HG02884 (cell line): ENCODE data around the gene CDK6.
A peak's percentile ranks its signal among the peaks of the same experiment; 100 is the strongest.

Source experiments
- ATAC-seq: cut with Tn5 transposase; IDR thresholded peaks from one replicate; pipeline ENCODE4 v1.9.1; 2021; ENCODE audit warnings: mild to moderate bottlenecking, moderate library complexity; ENCODE audit not compliant: unreplicated experiment

Gene CDK6

DNA sequence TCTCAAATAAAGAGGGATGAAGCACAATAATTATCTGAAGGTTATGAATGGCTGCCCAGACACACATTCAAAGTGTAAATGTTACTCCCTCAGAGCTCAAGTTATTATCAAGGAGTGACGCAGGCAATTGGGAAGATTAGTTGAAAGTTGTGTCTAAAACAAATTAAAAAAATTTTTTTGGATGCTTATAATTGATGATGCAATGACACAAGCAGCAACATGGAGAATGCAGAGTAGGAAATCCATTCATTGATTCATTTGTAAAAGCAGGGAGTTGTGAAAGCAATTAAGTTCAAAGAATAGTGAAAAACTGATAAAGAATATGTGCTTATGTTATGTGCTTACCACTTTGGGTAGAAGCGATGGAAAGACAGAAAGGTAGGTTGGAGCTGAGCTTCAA, 120.4 kb downstream of the CDK6 start:
- ATAC-seq = no peak

DNA sequence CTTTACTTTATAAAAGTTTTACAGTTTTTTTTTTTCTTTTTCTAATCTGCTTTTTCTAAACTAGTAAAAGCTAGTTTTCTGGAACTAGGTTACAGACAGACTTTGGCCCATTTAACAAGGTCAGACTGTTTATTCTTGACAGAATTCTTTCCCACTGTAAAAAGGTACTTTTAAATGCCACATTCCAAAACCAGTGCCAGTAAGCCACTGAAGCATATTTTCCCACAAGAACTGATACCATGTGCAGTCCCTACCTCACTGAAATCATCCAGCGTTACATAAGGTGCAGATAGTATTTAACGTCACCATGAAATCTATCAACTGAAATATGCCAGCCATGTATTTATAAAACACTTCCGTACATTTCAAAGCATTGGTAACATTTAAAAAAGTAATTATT, 121.6 kb downstream of the CDK6 start:
- no peak for ATAC-seq

DNA sequence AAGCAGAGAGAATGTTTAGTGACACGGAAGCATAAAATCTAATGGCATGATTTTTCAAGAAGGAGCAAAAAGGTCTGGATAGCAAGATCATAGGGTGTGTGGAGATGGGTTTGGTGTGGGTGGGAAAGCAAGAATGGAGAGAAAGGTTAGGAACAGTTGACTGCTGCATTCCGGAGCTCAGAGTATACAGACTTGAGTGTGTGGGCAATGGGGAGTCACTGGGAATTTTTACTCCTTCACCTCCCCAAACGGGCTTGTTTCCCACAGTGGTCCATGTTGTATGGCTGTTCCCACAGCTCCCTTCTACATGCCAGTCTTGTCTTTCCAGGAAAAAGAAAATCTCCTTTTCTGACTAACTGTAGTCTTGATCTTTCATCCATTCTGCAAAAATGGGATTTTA, 122.1 kb downstream of the CDK6 start:
- no peak for ATAC-seq

DNA sequence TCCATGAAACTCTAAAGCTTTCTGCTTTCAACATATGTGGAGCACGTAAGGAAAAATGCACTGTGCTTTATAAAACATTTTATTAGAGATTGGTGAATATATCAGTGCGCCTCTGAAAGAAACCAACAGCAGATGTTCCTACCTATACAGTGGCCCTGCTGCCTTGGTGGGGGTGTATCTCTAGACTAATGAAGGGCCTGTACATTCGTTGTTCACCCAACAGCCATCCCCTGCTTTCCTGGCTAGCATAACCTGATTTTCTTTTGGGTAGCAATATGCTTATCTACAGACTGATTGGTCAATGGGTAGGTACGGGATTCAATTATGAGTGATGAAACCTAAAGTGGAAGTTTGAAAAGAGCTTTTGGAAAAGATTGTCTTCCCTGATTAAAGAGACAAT, 126.5 kb downstream of the CDK6 start:
- ATAC-seq = no peak

DNA sequence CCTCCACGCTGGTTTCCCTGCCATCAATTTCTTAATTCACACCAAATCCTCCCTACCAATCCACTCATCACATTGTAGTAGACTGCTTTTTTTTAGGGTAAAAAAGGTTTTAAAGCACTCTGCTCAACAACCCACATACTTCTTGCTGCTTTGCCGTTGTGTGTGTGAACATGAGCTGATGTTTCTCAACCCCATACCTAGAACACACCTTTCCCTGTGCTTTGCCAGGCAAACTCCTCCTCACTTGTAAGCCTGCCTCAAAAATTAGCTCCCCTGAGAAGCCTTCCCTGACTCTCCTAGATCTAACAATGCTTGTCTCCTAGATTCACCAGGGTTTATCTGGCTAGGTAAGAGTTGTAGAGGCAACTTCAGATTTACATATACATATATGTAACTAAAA, 127.2 kb downstream of the CDK6 start:
- ATAC-seq = no peak

DNA sequence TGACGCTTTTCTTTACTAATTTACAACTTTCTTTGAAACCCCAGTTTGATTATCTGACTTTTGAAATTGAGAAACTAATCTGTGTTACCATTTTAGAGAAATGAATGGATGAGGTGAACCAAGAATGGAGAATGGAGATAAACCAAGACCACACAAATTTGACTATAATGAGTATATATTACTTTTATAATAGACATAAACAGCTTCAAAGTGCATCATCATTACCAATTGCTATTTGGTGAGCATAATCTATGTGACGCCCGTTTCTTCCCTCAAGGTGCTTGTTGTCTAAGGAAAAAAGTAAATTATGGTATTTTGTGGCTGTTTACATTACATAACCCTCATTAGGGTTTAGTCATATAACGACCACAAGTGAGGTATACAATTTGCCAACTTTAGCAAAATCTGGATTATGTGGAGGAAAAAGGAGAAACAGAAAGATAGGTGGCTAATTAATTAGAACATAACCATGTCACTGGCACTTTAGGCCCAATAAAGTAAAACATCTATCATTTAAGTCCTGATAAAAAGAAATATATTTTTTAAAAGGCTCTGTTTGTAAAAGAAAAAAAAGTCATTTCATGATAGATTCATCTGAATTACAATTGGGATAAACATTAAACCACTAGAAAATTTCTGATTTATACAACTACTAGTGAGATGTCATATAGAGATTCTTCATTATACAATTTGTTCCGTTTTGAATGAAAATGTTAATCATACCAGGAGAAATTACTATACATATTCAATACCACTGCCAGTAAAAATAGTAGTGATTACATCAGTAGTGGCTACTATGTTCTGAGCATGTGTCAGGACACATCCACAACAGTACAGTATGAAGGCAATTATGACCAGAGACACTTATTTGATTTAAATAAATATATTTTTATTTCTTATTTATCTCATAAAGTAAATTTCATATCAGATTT, 128.0 kb downstream of the CDK6 start:
- ATAC-seq = no peak

DNA sequence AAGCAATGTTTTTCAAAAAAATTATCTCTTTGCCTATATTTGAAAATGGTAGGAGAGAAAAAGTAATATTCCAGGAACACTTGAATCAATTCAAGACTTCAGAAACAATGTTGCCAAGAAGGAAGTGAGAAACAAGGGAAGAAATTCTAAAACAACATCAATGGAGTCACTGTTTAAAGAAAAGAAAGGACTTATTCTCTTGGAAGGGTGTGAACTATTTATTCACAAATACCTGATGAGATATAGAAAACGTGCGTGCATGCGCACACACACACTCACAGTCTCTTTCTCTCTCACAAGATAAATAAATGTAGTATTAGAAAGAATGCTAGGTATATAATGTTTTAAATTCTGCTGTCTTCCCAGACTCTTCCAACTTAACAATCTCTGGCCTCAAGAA, 128.9 kb downstream of the CDK6 start:
- ATAC-seq = no peak

DNA sequence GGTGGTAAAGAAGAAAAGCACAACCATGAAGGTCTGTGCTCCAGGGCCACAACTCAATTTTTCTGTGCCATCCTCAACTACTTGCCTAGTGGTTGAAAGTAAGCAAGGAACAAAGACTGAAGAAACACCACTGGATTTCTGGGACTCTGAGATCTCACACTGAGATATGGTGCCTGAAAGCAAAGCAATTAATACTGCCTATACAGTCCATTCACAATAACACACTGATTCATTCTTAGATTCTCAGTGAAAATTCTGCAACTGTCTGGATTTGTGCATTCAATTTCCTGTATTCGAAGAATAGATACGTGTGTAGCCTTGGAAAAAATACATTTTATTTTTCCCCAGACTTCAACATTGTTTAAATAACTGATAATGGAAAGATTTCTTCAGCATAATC, 129.8 kb downstream of the CDK6 start:
- no peak for ATAC-seq

DNA sequence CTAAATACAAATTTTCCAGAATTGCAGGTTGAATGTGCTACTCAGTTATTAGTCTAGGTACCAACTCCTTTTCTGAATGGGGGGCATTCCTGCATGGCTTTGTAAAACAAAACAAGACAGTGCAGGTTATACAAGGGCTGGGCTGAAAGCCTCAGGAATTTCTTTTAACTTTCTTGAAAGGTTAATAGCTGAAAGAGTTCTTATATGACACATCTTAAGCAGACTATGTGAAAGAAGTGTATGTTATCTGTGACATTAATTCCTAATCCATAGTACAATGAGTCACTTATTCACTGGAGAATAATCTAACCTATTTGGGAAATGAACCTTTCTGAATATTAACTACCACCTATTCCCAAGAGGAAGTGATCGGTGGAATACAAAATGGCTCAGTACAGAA, 130.5 kb downstream of the CDK6 start:
- ATAC-seq = no peak

DNA sequence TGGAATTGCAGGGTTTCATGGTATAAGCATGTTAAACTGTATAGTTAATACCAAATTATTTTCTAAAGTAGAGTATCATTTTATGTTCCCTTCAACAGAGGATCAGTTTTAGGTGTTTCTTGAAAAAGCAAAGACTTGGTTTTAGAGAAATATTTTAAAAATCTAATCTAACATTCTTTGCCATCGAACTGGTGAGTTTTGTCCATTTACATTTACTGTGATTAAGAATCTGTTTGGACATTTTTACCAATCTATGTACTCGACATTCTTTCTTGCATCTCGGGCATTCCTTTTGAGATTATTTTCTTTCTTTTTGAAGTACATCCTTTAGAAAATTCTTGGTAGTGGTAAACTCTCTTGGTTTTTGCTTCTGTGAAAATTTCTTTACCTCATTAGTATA, 131.5 kb downstream of the CDK6 start:
- ATAC-seq = no peak

DNA sequence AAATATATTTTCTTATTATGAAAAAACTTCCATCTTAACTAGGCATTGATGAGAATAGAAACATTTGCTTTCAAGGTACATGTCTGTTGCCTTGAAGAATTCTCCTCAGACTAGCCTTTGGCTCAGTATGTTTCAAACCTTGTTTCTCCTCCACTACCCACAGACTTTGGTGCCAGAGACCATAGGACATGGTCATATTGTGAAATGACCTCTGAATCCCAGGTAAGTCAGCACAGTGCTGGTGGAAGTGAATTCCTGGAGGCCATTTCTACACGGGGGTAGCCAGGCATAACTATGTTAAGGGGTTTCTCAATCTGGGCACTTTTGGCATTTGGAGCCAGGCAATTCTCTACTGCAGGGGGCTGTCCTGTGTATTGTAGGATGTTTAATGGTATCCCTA, 133.8 kb downstream of the CDK6 start:
- no peak for ATAC-seq

DNA sequence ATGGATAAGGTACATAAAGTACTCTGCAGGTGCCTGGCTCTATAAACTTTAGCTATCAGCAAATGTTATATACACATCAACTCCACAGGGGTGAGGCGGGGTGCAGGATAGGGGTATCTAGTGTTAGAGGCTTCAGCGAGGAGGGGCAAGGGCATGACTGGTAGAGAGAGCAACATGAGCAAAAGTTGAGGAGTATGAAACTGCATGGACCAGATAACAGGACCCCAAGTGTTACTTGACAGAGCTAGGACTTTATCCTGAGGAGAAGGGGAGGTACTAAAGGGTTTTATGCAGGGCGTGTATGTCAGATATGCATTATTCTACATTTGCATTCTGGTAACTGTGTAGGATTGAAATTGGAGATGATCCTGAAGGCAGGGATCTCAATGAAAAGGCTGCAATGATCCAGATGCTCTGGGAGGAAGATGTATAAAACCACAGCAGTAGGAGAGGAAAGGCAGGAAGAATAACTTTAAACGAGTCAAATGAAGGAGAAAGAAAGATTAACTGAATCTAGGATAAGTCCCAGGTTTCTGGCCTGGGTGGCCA, 136.3 kb downstream of the CDK6 start:
- ATAC-seq = no peak

DNA sequence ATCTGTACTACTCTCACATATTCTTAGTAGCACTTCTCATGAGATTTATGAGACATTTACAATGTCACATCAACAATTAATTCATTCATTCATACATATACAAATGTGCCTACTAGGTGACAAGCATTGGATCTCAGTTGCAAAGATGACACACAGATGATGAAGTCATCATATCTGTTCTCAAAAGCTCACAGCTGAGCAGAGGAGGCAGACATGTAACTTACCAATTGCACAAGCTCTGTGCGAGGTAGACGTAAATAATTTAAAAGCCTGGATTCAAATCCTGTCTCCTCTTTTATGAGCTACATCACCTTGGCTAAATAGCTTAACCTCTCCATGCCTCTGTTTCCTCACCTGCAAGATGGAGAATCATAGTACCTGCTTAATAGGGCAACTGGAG, 136.8 kb downstream of the CDK6 start:
- ATAC-seq = no peak

DNA sequence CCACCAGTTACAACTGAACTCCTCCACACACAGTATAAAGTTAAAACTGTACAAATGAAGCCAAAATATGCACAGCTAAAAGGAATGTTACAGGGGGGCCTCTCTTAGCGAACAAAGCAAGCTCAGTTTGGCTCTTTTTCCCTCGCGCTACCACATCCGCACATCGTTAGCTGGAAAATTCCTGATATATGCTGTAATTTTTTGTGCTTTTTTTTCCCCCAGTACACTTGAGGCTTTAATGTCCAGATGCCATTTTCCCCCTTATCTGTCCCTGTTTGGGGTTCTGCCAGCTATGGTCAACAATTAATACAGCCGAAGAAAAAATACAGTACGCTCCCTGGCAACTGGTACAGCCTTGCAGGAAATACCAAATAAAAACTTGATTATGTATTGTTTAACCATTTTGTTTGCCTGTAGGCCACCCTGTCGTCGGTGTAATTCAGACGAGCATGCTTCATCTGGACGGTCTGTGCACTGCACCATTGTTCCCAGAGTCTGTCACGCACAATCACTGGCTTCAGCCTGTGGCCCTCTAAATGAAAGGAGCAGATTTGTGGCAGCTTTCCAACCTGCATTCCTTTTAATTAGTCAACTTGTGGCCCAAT, 138.0 kb downstream of the CDK6 start:
- no peak for ATAC-seq

DNA sequence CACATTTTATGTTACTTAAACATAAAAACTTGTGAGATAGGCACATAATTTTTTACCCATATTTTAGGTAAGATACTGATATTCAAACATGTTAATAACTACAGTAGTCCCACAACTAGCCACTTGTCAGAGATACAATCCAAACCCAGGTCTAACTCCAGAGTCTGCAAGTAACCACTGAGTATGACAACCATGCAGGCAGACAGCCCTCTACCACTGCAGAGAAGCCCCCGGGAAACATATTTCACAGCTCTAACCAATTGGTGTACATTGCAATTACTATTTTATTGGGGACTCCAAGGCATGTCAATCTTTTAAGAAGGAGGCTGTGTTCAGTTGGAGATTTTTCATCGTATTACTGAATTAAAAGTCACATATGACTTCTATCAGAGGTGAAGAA, 139.0 kb downstream of the CDK6 start:
- no peak for ATAC-seq

DNA sequence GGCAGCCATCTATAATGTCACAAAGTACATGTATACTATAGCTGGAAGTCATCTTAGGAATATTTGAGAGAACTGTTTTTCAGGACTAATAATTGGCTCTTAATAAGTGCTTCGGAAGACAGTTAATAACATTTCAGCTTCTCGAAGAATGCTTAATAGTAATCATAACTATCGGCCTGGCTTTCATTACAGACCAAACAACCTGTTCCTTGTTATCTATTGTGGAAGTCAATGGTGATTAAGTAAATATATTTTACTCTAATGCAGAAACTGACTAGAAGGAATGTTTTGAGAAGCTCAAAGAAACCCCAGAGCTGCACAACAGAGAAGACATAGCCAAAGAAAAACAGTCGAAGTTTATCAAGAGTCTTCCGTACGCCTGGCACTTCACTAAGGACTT, 139.4 kb downstream of the CDK6 start:
- ATAC-seq = no peak

DNA sequence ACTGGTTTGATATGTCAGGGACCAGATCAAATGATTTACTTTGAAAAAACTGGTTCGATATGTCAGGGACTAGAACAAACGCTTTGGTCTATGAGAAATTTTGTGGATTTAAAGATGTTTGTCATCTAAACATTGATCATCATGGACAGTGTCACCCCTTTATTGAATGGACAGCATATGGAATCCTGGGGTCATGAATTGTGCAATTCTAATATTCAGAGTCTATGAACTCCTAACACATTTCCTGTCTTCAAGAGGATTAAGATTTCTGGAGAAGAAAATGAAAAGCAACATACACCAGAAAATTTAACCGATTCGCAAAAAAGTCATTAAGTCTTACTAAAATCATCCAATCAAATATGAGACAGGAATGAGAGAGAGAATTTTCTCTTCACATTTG, 139.8 kb downstream of the CDK6 start:
- ATAC-seq = no peak

DNA sequence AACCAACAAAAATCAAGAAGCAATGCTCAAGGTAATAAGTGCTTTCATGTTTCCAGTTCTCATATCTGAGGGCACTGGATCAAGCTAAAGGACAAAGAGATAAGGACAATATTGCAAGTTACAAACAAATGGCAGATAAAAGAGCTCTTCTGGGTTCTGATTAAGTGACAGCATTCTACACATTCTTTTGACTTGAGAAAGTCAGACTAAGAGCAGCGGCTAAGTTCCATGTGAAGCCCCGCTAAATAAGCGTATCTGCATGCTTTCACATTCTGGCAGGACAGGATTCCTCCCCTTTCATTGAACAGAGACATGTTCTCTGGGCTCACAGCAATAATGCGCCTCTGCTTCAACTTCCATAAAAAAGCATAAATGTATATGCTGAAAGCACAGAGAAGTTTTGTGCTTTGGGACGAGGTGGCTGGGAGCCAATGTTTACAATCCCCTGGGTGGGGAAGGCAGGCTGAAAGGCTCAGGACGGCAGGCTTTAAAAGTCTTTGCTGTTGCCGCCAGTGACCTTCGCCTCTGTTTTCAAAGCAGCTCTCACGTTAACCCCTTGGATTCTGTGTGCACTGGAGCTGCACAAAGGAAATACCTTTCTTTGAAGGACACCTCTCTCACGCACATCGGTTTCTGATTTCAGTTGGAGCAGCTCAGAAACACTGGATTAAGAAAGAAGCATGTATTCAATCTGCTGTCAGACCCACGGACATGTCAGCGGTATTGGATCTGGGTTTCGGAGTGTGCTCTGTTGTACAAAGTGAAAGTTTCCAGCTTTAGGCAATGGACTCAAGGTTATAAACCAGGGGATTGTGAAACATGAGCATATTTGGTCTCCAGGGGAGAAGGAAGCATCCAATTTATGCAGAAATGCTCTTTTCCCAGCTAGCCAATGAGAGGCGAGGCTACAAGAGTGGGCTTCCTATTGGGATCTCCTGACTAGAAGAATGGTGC, 140.8 kb downstream of the CDK6 start:
- ATAC-seq = no peak

DNA sequence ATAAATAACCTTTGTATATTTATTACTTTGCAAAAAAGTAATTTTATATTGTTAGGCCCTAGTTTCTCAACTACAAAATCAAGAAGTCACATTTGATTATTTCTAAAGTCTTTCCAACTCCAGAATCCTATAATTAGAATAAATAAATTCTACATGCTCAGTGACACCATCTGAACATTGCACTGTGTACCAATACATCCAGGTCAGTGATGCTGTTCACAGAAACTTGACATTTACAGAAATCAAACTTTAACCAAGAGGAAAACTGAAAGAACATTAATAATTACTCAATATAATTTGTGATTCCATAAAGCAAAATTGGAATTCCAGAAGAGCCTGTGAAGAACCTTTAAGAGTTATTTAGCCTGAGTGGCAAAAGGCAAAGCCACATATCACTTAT, 142.2 kb downstream of the CDK6 start:
- ATAC-seq = no peak

DNA sequence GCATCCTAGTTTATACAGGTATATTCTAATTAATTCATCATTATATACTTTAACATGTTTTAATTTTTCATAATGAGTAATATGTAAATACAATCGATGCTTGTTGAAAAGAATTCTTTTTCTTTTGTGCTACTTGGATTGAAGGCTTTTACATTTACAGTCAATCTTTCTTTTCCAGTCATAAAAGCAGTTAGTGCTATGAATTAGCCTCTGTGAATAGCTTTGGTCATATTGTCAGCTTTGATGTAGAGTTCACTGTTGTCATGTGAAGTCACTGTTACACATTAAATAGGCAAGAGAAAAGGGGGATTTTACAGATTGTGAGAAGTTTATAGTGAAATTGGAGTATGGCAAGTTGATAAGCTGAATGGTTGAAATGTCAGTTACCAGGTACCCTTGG, 142.9 kb downstream of the CDK6 start:
- no peak for ATAC-seq

DNA sequence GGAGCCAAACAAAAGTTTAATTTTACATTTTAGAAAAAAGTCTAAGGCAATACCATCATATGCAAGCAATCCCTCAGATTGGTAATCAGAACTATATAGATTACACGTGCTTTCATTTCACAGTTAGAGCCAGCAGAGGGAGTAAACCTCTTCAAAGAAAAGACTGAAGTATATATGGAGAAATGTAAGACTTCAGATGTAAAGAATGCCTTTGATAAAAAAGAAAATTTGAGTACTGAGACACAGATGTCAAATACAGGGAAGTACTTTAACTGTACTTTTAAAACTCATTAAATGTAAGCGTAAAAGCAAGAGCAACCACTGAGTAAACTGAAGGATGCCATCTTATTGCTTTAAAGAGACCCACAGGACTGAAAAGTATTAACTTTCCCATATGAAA, 144.8 kb downstream of the CDK6 start:
- ATAC-seq = peak; percentile 81
